Subcutaneous adipose tissue (tissue), 4 donors: Measurements from ENCODE around the gene PRDX3. TPM values are rescaled to one million over a fixed set of nuclear protein-coding genes. Genes with fewer than 3 reads are reported as not detected.

Experiments used
- total RNA-seq, 4 donors: library from RNA; depleted of rRNA; stranded (reverse); fragments of >200 nt; gene quantifications; one replicate each; pipeline ENCODE4 v1.1.0, GENCODE V29; 2016
- TF ChIP-seq, protein P1 (sequence below): fragments of 450-650 bp; IDR thresholded peaks from one replicate; pipeline ENCODE4 v1.5.1; 2016; ENCODE audit warnings: low read depth, mild to moderate bottlenecking, control low read depth, antibody characterized with exemption, moderate library complexity

The PRDX3 gene
- total RNA-seq, 4 donors from 2014 or later: 102 to 258 (median 190) TPM

DNA sequence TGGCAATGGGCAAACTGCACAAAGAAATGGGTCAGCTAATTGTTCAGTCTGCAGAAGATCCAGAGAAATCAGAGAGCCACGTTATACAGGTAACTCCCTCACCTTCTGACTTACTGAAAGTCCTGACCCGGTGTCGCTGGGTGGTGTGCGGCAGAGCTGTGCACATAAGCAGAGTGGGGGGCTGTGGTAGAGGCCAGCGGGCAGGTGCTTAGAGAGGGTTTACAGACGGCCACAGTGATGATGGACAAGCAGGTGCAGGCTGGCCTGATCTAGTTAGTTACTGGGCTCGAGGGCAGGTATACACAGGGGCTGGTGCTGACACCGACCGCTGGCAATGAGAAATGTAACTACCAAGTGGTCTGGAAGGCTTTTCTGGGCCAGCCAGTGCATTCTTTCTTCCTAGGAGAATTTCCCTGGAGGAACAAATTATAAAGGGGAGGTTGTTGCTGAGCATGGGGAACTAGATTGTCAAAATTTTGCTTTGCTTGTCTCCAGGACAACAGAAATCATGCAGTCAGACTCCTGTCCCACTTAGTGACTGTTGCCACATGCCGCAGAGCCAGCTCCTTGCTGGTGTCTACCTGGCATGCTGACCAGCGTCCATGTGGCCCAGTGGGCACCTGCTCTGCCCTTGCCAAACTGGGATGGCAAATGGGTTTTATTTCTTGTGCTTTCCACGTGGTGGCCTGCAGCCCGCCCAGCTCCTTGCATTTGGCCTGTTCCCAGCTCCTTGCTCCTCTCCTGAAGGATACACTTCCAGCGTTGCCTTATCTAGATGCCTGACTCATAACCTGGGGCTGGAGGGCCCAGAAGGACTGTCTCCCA lies 45.9 kb downstream of the PRDX3 start:
- TF ChIP-seq, protein P1, sequence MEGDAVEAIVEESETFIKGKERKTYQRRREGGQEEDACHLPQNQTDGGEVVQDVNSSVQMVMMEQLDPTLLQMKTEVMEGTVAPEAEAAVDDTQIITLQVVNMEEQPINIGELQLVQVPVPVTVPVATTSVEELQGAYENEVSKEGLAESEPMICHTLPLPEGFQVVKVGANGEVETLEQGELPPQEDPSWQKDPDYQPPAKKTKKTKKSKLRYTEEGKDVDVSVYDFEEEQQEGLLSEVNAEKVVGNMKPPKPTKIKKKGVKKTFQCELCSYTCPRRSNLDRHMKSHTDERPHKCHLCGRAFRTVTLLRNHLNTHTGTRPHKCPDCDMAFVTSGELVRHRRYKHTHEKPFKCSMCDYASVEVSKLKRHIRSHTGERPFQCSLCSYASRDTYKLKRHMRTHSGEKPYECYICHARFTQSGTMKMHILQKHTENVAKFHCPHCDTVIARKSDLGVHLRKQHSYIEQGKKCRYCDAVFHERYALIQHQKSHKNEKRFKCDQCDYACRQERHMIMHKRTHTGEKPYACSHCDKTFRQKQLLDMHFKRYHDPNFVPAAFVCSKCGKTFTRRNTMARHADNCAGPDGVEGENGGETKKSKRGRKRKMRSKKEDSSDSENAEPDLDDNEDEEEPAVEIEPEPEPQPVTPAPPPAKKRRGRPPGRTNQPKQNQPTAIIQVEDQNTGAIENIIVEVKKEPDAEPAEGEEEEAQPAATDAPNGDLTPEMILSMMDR: no peak

DNA sequence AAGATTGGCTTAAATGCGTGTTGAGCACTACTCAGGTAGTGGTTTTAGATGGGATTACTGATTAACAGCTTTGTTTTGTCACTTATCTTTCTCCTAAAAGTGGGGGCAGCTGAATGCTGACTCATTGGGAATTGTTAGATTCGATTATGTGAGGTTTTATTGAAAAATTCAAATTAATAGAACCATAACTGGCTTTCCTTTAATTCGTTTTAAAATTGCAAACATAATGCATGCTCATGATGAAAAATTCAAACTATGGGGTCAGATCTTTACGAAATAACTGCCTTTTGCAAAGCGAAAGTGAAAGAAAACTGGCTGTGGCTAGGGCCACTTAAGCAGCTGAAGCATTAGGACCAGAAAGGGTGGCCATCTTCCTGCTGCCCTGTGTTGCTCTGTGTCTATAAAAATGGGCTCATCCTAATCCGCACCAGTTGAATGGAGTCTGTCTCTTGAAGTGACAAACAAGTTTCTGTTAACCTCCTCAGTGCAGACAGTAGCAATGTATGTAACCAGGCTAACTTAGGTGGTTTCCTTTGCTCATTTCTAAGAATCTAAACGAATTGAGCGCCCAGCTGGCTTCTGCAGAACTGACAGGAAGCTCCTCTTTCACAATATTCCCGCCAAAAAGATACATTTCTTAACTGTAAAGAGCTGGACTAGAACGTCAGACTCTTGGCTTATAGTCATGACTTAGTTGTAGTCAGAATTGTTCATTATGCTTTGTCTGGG lies 46.9 kb downstream of the PRDX3 start:
- TF ChIP-seq, protein P1: no peak

DNA sequence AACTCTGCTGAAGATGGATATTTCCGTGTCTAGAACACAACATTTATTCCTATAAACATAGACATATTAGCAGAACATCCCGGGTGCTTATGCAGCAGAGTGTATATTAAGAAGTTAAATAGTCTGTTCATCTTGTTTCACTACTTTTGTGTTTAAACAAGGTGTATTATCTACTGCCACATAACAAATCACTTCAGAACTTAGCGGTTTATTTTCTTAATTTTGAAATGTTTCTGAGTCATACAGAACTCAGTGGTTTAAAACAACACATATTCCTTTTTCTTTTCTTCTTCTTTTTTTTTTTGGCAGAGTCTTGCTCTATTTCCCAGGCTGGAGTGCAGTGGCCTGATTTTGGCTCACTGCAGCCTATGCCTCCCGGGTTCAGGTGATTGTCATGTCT lies 48.9 kb downstream of the PRDX3 start:
- TF ChIP-seq, protein P1: no peak

DNA sequence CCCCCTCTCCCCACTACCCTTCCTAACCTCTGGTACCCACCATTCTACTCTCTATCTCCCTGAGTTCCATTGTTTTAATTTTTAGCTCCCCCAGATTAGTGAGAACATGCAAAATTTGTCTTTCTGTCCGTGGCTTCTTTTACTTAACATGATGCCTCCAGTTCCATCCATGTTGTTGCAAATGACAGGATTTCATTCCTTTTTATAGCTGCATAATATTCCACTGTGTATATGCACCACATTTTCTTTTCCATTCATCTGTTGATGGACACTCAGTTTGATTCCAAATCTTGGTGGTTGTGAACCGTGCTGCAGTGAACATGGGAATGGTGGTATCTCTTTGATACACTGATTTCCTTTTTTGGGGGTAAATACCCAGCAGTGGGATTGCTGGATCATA lies 52.7 kb downstream of the PRDX3 start:
- TF ChIP-seq, protein P1: no peak

DNA sequence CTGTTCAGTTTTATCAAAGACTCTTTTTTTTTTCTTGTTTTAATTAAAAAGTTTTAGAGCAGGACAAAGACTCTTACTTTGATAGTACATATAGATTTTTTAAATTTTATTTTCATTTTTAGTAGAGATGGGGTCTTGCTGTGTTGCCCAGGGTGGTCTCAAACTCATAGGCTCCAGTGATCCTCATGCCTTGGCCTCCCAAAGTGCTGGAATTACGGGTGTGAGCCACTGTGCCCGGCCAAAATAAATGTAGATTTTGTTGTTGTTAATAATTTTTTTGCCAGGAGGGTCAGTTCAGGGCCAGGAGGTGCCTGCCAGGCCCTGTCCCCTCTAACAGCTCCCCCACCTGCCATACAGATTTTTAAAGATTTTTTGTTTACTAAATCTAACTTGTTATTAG lies 57.7 kb downstream of the PRDX3 start:
- TF ChIP-seq, protein P1: no peak

DNA sequence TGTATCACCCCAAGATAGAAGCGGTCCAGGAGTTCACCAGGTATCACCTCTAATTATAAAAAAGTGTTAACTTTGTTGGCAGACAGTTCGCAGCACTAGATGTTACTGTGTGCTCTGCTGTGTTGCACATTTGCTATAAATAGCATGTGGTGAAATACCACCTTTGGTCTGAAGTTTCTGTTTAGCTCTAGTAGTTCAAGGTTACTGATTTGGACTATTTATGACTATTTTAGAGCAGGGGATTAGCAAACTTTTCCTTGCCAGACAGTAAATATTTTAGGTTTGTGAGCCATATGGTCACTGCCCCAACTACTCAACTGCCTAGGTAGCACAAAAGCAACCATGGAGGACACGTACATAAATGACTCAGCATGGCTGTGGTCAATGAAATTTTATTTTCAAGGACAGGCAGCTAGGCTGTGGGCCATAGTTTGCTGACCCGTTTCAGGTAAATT lies 58.2 kb downstream of the PRDX3 start:
- TF ChIP-seq, protein P1: no peak

DNA sequence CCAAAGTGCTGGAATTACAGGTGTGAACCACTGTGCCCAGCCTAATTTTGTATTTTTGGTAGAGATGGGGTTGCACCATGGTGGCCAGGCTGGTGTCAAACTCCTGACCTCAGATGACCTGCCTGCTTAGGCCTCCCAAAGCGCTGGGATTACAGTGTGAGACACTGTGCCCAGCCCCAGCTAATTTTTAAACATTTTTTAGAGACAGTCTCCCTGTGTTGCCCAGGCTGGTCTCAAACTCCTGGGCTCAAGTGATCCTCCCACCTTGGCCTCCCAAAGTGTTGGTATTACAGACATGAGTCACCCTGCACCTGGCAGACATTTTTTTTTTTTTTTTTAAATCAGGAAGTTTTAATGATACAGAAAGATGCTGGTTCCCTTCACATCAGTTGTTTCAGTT lies 59.2 kb downstream of the PRDX3 start:
- TF ChIP-seq, protein P1: no peak
